Measurements from ENCODE around the gene NOVA2.

The NOVA2 gene

DNA sequence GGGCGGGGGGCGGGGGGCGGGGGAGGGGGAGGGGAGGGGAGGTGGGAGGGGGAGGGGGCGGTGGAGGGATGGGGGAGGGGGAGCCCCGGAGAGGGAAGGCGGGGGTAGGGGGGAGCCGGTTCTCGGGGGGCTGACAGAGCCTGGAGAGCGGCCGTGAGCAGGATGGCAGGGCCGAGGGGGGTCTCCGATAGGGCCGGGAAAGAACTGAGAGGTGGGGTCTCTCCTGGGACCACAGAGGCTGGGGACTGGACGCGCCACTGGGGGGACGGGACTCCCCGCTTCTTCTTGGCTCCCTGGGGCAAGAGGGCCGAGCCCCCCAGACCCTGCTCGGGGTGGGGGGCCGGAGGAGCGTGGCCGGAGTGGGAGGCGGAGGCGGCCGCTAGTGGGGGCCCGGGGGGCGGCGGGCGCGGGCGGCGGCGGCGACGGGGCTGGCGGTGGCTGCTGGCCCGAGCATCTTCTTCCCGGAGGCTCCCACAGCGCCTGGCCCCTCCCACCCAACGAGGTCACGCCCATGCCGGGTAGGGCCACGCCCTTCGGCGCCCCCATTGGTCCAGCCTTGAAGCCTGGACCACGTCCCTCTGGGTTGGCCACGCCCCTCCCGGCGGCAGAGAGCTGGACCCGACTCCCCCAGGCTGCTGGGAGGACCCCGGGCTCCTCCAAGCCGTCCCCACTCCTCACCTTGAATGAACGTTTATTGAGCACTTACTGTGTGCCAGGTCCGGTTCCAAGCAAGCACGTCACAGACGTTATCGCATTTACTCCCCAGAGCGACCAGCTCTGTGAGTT lies at the start of gene NOVA2:
Gene NOVA2 (minus strand): TSS at position 313 of the 786 bp plus-strand sequence. CDS start 514 bp downstream, outside the sequence.
- peaks cover 49% of the 10 kb centered on the region for H3K27me3 ChIP-seq (ENCODE audit: insufficient read depth, low read length)
- H3K4me1 ChIP-seq (ENCODE audit: control insufficient read depth, insufficient read depth, low read length, unreplicated experiment): no peaks in the 10 kb centered on the region
- no peaks in the 10 kb centered on the region for H3K79me2 ChIP-seq (ENCODE audit: control insufficient read depth, insufficient read depth, low read length, unreplicated experiment)
- H3K4me3 ChIP-seq (ENCODE audit: low read depth, low read length): no peak within 1 kb of the TSS
- no peak within 1 kb of the TSS for H3K27ac ChIP-seq (ENCODE audit: low read depth, low read length)
- no peak within 1 kb of the TSS for H2AFZ ChIP-seq (ENCODE audit: low read length, unreplicated experiment)
- no peaks in the 10 kb centered on the region for H3K36me3 ChIP-seq (ENCODE audit: insufficient read depth, low read length)

GRCh38 chr19:46023311-46023779 lies 49.7 kb upstream of the NOVA2 start:
- no peak overlapping the region for H3K27ac ChIP-seq (ENCODE audit: low read depth, low read length)
- H2AFZ ChIP-seq (ENCODE audit: low read length, unreplicated experiment): no peak overlapping the region
- H3K4me1 ChIP-seq (ENCODE audit: control insufficient read depth, insufficient read depth, low read length, unreplicated experiment): peaks cover 3% of the 10 kb centered on the region
- H3K27me3 ChIP-seq (ENCODE audit: insufficient read depth, low read length): no peaks in the 10 kb centered on the region
- H3K79me2 ChIP-seq (ENCODE audit: control insufficient read depth, insufficient read depth, low read length, unreplicated experiment): no peaks in the 10 kb centered on the region
- no peaks in the 10 kb centered on the region for H3K36me3 ChIP-seq (ENCODE audit: insufficient read depth, low read length)
- no peak overlapping the region for H3K4me3 ChIP-seq (ENCODE audit: low read depth, low read length)

DNA sequence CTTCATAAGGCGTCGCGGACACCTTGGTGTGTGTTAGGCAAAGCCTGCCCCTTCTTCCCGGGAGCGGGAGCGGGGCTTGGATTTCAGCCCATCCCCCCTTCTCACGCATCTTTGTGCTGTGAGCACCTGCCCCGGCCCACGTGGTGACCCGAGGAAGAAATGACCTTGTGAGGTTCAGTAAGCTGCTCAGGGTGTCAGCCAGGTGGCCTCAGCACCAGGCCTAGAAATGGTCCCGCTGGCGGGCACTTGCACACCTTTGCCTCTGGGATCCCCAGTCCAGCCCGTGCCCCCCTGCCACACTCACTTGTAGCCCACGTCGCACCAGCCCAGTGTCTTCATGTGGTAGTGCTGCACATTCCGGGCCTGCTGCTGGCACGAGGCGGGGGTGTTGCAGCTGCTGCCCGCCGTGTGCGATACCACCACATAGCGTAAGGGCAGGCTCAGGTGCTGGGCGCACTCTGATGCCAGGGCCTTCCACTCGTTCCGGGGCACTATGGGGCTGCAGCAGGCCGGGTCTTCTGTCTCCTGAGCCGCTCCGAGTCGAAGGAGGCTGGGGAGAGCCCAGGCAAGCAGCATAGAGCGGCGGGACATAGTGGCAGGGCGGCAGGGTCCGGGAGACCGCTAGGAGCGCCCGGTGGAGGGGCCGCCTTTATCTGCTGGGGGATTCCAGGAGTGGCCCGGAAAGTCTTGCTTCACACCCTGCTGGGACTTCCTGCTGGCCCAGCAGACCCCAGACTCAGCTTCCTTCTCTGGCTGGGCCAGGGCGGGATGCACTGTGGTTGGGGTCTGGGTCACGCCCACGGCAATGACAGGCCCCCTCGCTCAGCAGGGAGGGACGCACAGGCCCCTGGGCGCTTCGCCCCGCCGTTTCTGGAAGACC lies 49.0 kb upstream of the NOVA2 start, which contains the start of gene PGLYRP1:
Gene PGLYRP1 (minus strand): TSS at position 623 of the 880 bp plus-strand sequence. CDS start 32 bp downstream, at position 591.
- no peaks in the 10 kb centered on the region for H3K27me3 ChIP-seq (ENCODE audit: insufficient read depth, low read length)
- H3K4me3 ChIP-seq (ENCODE audit: low read depth, low read length): no peak within 1 kb of the TSS
- no peak within 1 kb of the TSS for H3K27ac ChIP-seq (ENCODE audit: low read depth, low read length)
- no peaks in the 10 kb centered on the region for H3K79me2 ChIP-seq (ENCODE audit: control insufficient read depth, insufficient read depth, low read length, unreplicated experiment)
- H3K36me3 ChIP-seq (ENCODE audit: insufficient read depth, low read length): no peaks in the 10 kb centered on the region
- H2AFZ ChIP-seq (ENCODE audit: low read length, unreplicated experiment): no peak within 1 kb of the TSS
- peaks cover 3% of the 10 kb centered on the region for H3K4me1 ChIP-seq (ENCODE audit: control insufficient read depth, insufficient read depth, low read length, unreplicated experiment)

- Histone ChIP-seq H2AFZ (ENCODE audit: low read length, unreplicated experiment) (no peak overlapping the region), H3K4me1 (ENCODE audit: control insufficient read depth, insufficient read depth, low read length, unreplicated experiment) (peaks cover 3% of the 10 kb centered on the region), H3K27ac (ENCODE audit: low read depth, low read length) (no peak overlapping the region), H3K79me2 (ENCODE audit: control insufficient read depth, insufficient read depth, low read length, unreplicated experiment) (no peaks in the 10 kb centered on the region), H3K4me3 (ENCODE audit: low read depth, low read length) (no peak overlapping the region), H3K27me3 (ENCODE audit: insufficient read depth, low read length) (no peaks in the 10 kb centered on the region), H3K36me3 (ENCODE audit: insufficient read depth, low read length) (no peaks in the 10 kb centered on the region)
Measured at GRCh38 chr19:46022061-46022430, 48.4 kb upstream of the NOVA2 start.

DNA sequence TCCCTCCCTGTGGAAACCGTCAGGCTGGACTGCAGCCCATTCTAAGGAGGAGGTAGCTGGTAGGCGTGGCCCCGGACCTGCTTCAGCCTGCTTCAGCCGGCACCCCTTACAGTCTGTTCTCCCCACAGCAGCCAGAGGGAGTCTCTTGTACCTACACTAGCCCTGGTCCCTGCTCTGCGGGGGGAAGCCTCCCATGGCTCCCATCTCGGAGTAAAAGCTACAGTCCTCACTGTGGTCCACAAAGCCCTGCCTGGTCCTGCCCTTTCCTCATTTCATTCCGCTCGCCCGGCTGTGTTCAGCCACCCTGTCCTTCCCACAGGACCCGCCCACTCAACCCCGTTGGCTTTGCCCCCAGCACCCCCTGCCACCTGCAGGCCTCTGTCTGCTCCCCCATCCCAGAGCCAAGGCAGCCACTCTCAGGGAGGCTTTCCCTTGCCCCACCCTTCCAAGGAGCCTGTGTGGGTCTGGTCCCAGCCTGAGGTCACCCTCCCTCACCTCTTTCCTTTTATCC lies 47.9 kb upstream of the NOVA2 start:
- Histone ChIP-seq H3K79me2 (ENCODE audit: control insufficient read depth, insufficient read depth, low read length, unreplicated experiment) (no peaks in the 10 kb centered on the region), H3K27me3 (ENCODE audit: insufficient read depth, low read length) (no peaks in the 10 kb centered on the region), H3K4me3 (ENCODE audit: low read depth, low read length) (no peak overlapping the region), H3K4me1 (ENCODE audit: control insufficient read depth, insufficient read depth, low read length, unreplicated experiment) (peaks cover 3% of the 10 kb centered on the region), H3K27ac (ENCODE audit: low read depth, low read length) (no peak overlapping the region), H3K36me3 (ENCODE audit: insufficient read depth, low read length) (no peaks in the 10 kb centered on the region), H2AFZ (ENCODE audit: low read length, unreplicated experiment) (no peak overlapping the region)

DNA sequence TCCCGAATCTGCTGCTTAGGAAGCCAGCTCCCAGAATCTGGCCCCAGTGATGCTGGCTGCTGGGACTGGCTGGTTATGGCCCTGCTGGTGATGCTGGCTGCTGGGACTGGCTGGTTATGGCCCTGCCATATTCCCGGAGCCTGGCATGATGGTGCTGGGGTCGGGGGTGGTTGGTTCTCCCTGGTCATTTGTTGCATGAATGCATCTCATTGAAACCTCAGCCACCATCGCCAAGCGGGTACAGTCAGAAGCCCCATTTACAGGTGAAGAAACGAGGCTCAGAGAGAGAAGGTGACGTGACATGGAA lies 47.1 kb upstream of the NOVA2 start:
- H2AFZ ChIP-seq (ENCODE audit: low read length, unreplicated experiment): no peak overlapping the region
- H3K27me3 ChIP-seq (ENCODE audit: insufficient read depth, low read length): peaks cover 6% of the 10 kb centered on the region; the same call in 1 of the 2 replicates
- no peak overlapping the region for H3K4me3 ChIP-seq (ENCODE audit: low read depth, low read length)
- no peaks in the 10 kb centered on the region for H3K36me3 ChIP-seq (ENCODE audit: insufficient read depth, low read length)
- H3K27ac ChIP-seq (ENCODE audit: low read depth, low read length): peak overlapping the region; percentile 49; the same call in 1 of the 2 replicates
- no peaks in the 10 kb centered on the region for H3K79me2 ChIP-seq (ENCODE audit: control insufficient read depth, insufficient read depth, low read length, unreplicated experiment)
- H3K4me1 ChIP-seq (ENCODE audit: control insufficient read depth, insufficient read depth, low read length, unreplicated experiment): peaks cover 3% of the 10 kb centered on the region

- Histone ChIP-seq H2AFZ (ENCODE audit: low read length, unreplicated experiment) (no peak overlapping the region), H3K4me3 (ENCODE audit: low read depth, low read length) (no peak overlapping the region), H3K27me3 (ENCODE audit: insufficient read depth, low read length) (peaks cover 10% of the 10 kb centered on the region), H3K4me1 (ENCODE audit: control insufficient read depth, insufficient read depth, low read length, unreplicated experiment) (peaks cover 3% of the 10 kb centered on the region), H3K27ac (ENCODE audit: low read depth, low read length) (no peak overlapping the region), H3K79me2 (ENCODE audit: control insufficient read depth, insufficient read depth, low read length, unreplicated experiment) (no peaks in the 10 kb centered on the region), H3K36me3 (ENCODE audit: insufficient read depth, low read length) (no peaks in the 10 kb centered on the region)
Measured at GRCh38 chr19:46019270-46019669, 45.6 kb upstream of the NOVA2 start.

DNA sequence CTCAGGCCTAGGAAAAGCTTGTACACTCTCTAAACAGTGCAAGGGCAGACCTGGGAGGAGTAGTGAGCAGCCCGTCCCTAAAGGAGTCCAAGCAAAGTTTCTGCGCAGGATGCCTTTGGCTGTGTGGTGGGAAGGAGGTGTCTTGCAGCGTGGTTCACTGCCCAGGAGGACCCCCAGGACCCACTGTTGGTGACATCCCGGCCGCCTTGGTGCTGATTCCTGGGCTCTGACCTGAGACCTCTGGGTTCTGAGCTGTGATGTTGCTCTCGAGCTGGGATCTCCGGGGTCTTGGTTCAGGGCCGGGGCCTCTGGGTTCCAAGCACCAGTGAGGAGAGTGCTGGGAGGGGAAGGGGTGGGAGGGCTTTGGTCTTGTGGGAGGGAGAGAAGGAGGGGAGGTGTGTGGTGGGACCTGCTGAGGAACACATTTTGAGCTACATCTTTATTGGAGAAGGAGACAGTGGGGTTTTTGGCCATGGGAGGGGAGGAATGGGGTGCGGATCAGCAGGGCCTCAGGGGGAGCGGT lies 45.1 kb upstream of the NOVA2 start:
- H3K36me3 ChIP-seq (ENCODE audit: insufficient read depth, low read length): no peaks in the 10 kb centered on the region
- H3K27me3 ChIP-seq (ENCODE audit: insufficient read depth, low read length): peaks cover 10% of the 10 kb centered on the region
- no peak overlapping the region for H2AFZ ChIP-seq (ENCODE audit: low read length, unreplicated experiment)
- peaks cover 3% of the 10 kb centered on the region for H3K4me1 ChIP-seq (ENCODE audit: control insufficient read depth, insufficient read depth, low read length, unreplicated experiment)
- H3K4me3 ChIP-seq (ENCODE audit: low read depth, low read length): no peak overlapping the region
- H3K79me2 ChIP-seq (ENCODE audit: control insufficient read depth, insufficient read depth, low read length, unreplicated experiment): no peaks in the 10 kb centered on the region
- H3K27ac ChIP-seq (ENCODE audit: low read depth, low read length): no peak overlapping the region

- Histone ChIP-seq H3K27ac (ENCODE audit: low read depth, low read length) (no peak overlapping the region), H3K4me3 (ENCODE audit: low read depth, low read length) (no peak overlapping the region), H3K36me3 (ENCODE audit: insufficient read depth, low read length) (no peaks in the 10 kb centered on the region), H2AFZ (ENCODE audit: low read length, unreplicated experiment) (no peak overlapping the region), H3K79me2 (ENCODE audit: control insufficient read depth, insufficient read depth, low read length, unreplicated experiment) (no peaks in the 10 kb centered on the region), H3K27me3 (ENCODE audit: insufficient read depth, low read length) (peaks cover 10% of the 10 kb centered on the region), H3K4me1 (ENCODE audit: control insufficient read depth, insufficient read depth, low read length, unreplicated experiment) (peaks cover 3% of the 10 kb centered on the region)
Measured at GRCh38 chr19:46017874-46018675, 44.4 kb upstream of the NOVA2 start.

- no peak overlapping the region for H3K27ac ChIP-seq (ENCODE audit: low read depth, low read length)
- H3K4me3 ChIP-seq (ENCODE audit: low read depth, low read length): no peak overlapping the region
- H3K36me3 ChIP-seq (ENCODE audit: insufficient read depth, low read length): no peaks in the 10 kb centered on the region
- no peaks in the 10 kb centered on the region for H3K79me2 ChIP-seq (ENCODE audit: control insufficient read depth, insufficient read depth, low read length, unreplicated experiment)
- no peak overlapping the region for H2AFZ ChIP-seq (ENCODE audit: low read length, unreplicated experiment)
- peaks cover 3% of the 10 kb centered on the region for H3K4me1 ChIP-seq (ENCODE audit: control insufficient read depth, insufficient read depth, low read length, unreplicated experiment)
- peaks cover 10% of the 10 kb centered on the region for H3K27me3 ChIP-seq (ENCODE audit: insufficient read depth, low read length)
Measured at GRCh38 chr19:46017095-46017429, 43.4 kb upstream of the NOVA2 start.
